HepG2 (cell line): Measurements from ENCODE around the gene CYP27B1. TPM values are rescaled to one million over a fixed set of nuclear protein-coding genes. Genes with fewer than 3 reads are reported as not detected.

ENCODE experiments used
- ATAC-seq: fragments of 200-7000 bp; cut with Tn5 transposase; 3 replicates; pipeline ENCODE4 v1.9.1; 2020; ENCODE audit warnings: mild to moderate bottlenecking, moderate library complexity
- BruUV-seq: library from RNA; stranded (reverse); fragments of 400-500 nt; replicated peaks from 2 replicates; lab custom pipeline; 2021; lab: Mats Ljungman, UMichigan
- CTCF ChIA-PET: fragments of 300-600 bp; formaldehyde crosslinking; extraction: SDS; loops from one replicate; lab custom pipeline; 2021; ENCODE audit warnings: low total read pairs, inconsistent platforms, low intra/inter-chr PET ratio; lab: Yijun Ruan, JAX
- POLR2A ChIA-PET: fragments of 350-600 bp; sonication (Branson Sonifier 250); formaldehyde crosslinking; loops from one replicate; lab custom pipeline; 2020; ENCODE audit warnings: antibody characterized with exemption, inconsistent platforms; lab: Yijun Ruan, JAX
- DNase-seq: peaks from one replicate; pipeline ENCODE4 v3.0.0-alpha.2; 2015; ENCODE audit warnings: low spot score
- FAIRE-seq: peaks from 3 replicates; lab custom pipeline; 2011; peaks lifted over from hg19 to GRCh38; lab: Jason Lieb, UNC
- H2AFZ ChIP-seq: one replicate; pipeline ENCODE4 v1.6.1; 2011; ENCODE audit warnings: low read length, inconsistent platforms
- H3K27ac ChIP-seq: fragments of 300-600 bp; 3 replicates; pipeline ENCODE4 v1.8.0; 2011; ENCODE audit warnings: mixed run types, mild to moderate bottlenecking, mixed read lengths, low read length, inconsistent platforms; ENCODE audit not compliant: insufficient read depth; ENCODE audit errors: extremely low read length
- H3K27me3 ChIP-seq, 2 experiments: fragments of 200-600 bp in 1 of 2; 2 replicates in 1 of 2; 3 replicates in 1 of 2; pipeline versions ENCODE4 v1.6.0 to v1.8.0; 2011; ENCODE audit warnings: low read length in 2 of 2, mild to moderate bottlenecking in 2 of 2, moderate library complexity in 2 of 2, inconsistent platforms in 1 of 2; ENCODE audit not compliant: insufficient read depth in 2 of 2, control insufficient read depth in 1 of 2
- H3K36me3 ChIP-seq, 2 experiments: fragments of 200-600 bp in 1 of 2; replicated peaks in 1 of 2; 2 replicates in 1 of 2; 3 replicates in 1 of 2; pipeline versions ENCODE4 v1.5.1 to v1.8.0; 2011; ENCODE audit warnings: low read length in 2 of 2, inconsistent platforms in 1 of 2; ENCODE audit not compliant: insufficient read depth in 2 of 2, control insufficient read depth in 1 of 2
- H3K4me1 ChIP-seq: 2 replicates; pipeline ENCODE4 v1.5.1; 2012; ENCODE audit warnings: low read length, inconsistent platforms; ENCODE audit not compliant: insufficient read depth
- H3K4me2 ChIP-seq: 2 replicates; pipeline ENCODE4 v1.6.0; 2011; ENCODE audit warnings: low read depth, low read length, inconsistent platforms
- H3K4me3 ChIP-seq, 3 experiments: fragments of 200-600 bp in 1 of 3; sonication (generic), shearing (Covaris generic) in 1 of 3; replicated peaks in 1 of 3; 2 replicates each; pipeline ENCODE4 v1.5.1; 2011 to 2016; ENCODE audit warnings: low read length in 3 of 3, inconsistent platforms in 2 of 3, low read depth in 2 of 3, mild to moderate bottlenecking in 2 of 3, control low read depth in 1 of 3, mixed read lengths in 1 of 3; ENCODE audit not compliant: insufficient read depth in 1 of 3
- H3K79me2 ChIP-seq: one replicate; pipeline ENCODE4 v1.6.1; 2011; ENCODE audit warnings: low read length, inconsistent platforms; ENCODE audit not compliant: insufficient read depth
- H3K9ac ChIP-seq: 2 replicates; pipeline ENCODE4 v1.6.0; 2011; ENCODE audit warnings: mild to moderate bottlenecking, low read depth, low read length, inconsistent platforms; ENCODE audit not compliant: insufficient read depth
- H3K9me3 ChIP-seq: 2 replicates; pipeline ENCODE4 v1.5.1; 2012; ENCODE audit warnings: mild to moderate bottlenecking, low read length
- H4K20me1 ChIP-seq: 2 replicates; pipeline ENCODE4 v1.6.0; 2011; ENCODE audit warnings: inconsistent platforms, mild to moderate bottlenecking, low read length, moderate library complexity; ENCODE audit not compliant: insufficient read depth
- HCFC1 ChIP-seq: fragments of 150-350 bp; IDR thresholded peaks from 2 replicates; pipeline ENCODE4 v1.6.1; 2014; ENCODE audit warnings: low read depth, low read length
- KDM4B ChIP-seq: sonication (generic); formaldehyde crosslinking; IDR thresholded peaks from 2 replicates; pipeline ENCODE4 v1.4.0; 2020; ENCODE audit warnings: missing genetic modification reagents
- NFIC ChIP-seq: IDR thresholded peaks from 2 replicates; pipeline ENCODE4 v1.6.1; 2012; ENCODE audit warnings: mild to moderate bottlenecking, low read length, inconsistent platforms
- POLR2G ChIP-seq: fragments of 200-400 bp; formaldehyde crosslinking; IDR thresholded peaks from 2 replicates; pipeline ENCODE4 v1.6.1; 2018; ENCODE audit warnings: mild to moderate bottlenecking, low read depth, low read length, moderate library complexity
- PRMT3 ChIP-seq: sonication (generic); formaldehyde crosslinking; IDR thresholded peaks from 2 replicates; pipeline ENCODE4 v1.8.1; 2022; ENCODE audit warnings: low read depth, mild to moderate bottlenecking, moderate library complexity, missing genetic modification reagents, borderline replicate concordance
- RBAK ChIP-seq: sonication (generic); formaldehyde crosslinking; IDR thresholded peaks from 2 replicates; pipeline ENCODE4 v1.5.1; 2020; ENCODE audit warnings: mild to moderate bottlenecking, missing genetic modification reagents
- SIN3A ChIP-seq: IDR thresholded peaks from 2 replicates; pipeline ENCODE4 v1.6.1; 2011; ENCODE audit warnings: low read depth, mild to moderate bottlenecking, control low read depth, low read length, borderline replicate concordance
- YY1 ChIP-seq: IDR thresholded peaks from 2 replicates; pipeline ENCODE4 v1.6.1; 2011; ENCODE audit warnings: low read length, low read depth, moderate library complexity, mild to moderate bottlenecking; ENCODE audit not compliant: insufficient read depth, insufficient replicate concordance
- ZFP36L1 ChIP-seq: sonication (generic); formaldehyde crosslinking; IDR thresholded peaks from 2 replicates; pipeline ENCODE4 v1.8.0; 2022; ENCODE audit warnings: mild to moderate bottlenecking, missing genetic modification reagents, moderate library complexity
- ZKSCAN5 ChIP-seq: sonication (generic); formaldehyde crosslinking; IDR thresholded peaks from 2 replicates; pipeline ENCODE4 v1.5.1; 2020; ENCODE audit warnings: mild to moderate bottlenecking, missing genetic modification reagents
- ZNF558 ChIP-seq: sonication (generic); formaldehyde crosslinking; IDR thresholded peaks from 2 replicates; pipeline ENCODE4 v1.9.0; 2022; ENCODE audit warnings: mild to moderate bottlenecking, missing genetic modification reagents, borderline replicate concordance
- WGBS: methylation state at CpG from one replicate; pipeline ENCODE4 v1.1.6; 2017; ENCODE audit warnings: low lambda C conversion rate; 5-methylcytosine and 5-hydroxymethylcytosine counted together
- in situ Hi-C: cut with HindIII; loops from 2 replicates; pipeline ENCODE4 v1.10.0; 2017; ENCODE audit warnings: low pct_unique_long_range_greater_than_20kb; ENCODE audit not compliant: extremely low pct_ligation_motif_present
- intact Hi-C: fragments of 100-400 bp; cut with micrococcal nuclease; formaldehyde crosslinking; loops from one replicate; pipeline ENCODE4 v1.10.0; 2022; ENCODE audit not compliant: unreplicated experiment
- polyA plus RNA-seq, 8 experiments: library from polyadenylated mRNA; depleted of rRNA in 3 of 8; stranded (reverse) in 7 of 8; unstranded in 1 of 8; fragments of >200 nt; fragmentation: Illumina TruSeq in 4 of 8; extraction: Trizol in 4 of 8; gene quantifications; 2 replicates each; pipeline versions ENCODE4 v1.2.1 to v1.2.3, GENCODE V29; 2011 to 2016; ENCODE audit warnings: low read depth in 4 of 8, missing spikeins in 1 of 8, mixed read lengths in 1 of 8; ENCODE audit not compliant: insufficient read depth in 1 of 8
- total RNA-seq, 5 experiments: library from RNA; depleted of rRNA; stranded (reverse); fragments of >200 nt; fragmentation: Illumina TruSeq; extraction: Trizol; gene quantifications; 2 replicates each; pipeline ENCODE4 v1.2.3, GENCODE V29; 2016; ENCODE audit warnings: low read depth in 1 of 5
- TF ChIP-seq, protein P1 (sequence below): sonication (generic); formaldehyde crosslinking; IDR thresholded peaks from 2 replicates; pipeline ENCODE4 v1.4.0; 2020; ENCODE audit warnings: mild to moderate bottlenecking, low read depth, missing genetic modification reagents
- TF ChIP-seq, protein P2 (sequence below): IDR thresholded peaks from 2 replicates; pipeline ENCODE4 v1.6.1; 2016; ENCODE audit warnings: missing biosample characterization, missing genetic modification reagents, low read depth
- TF ChIP-seq, protein P3 (sequence below): sonication (generic); formaldehyde crosslinking; IDR thresholded peaks from 2 replicates; pipeline ENCODE4 v1.4.0; 2020; ENCODE audit warnings: mild to moderate bottlenecking, missing genetic modification reagents

CYP27B1 gene
- total and polyA plus RNA-seq, 2 of the 13 experiments (the other 11 are each of a cell fraction or from before 2014, with no cell fraction given): 2.3 to 3.0 TPM

DNA sequence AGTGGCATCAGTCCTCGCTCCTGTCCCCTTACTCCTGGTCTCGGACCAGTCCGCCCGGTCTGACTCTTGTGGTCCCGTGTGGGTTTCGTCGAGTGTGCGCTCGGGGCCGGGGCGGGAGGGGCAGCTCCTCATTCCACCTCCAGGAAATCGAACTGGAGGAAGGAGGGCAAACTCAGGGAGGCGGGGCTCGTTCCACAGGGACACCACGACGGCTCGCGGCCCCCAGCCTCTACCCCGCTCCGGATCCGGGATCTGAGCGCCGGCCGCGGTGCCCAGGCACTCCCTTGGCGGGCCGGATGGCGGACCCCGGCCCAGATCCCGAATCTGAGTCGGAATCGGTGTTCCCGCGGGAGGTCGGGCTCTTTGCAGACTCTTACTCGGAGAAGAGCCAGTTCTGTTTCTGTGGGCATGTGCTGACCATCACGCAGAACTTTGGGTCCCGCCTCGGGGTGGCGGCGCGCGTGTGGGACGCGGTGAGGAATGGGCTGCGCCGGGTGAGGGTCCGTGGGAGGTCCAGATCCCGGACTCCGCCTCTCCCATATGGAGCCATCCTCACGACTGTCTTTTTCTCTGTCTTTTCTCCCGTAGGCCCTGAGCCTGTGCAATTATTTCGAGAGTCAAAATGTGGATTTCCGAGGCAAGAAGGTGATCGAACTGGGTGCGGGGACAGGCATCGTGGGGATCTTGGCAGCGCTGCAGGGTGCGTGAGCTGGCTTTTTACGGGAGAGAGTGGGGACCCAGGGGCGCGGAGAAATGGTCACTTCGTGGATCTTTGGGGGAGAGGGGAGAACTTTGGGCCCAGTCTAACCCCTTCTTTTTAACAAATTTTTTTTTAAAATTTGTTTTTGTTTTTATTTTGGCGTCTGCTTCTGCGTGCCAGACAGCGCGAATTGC lies 5.8 kb upstream of the CYP27B1 start, which contains the start of gene EEF1AKMT3:
Gene EEF1AKMT3, plus strand, starts transcription at position 186 of the 894 bp plus-strand sequence. Its CDS starts 111 bp downstream, at position 297.
- Histone ChIP-seq H4K20me1 (no peaks in the 10 kb centered on the region), H3K4me3 (peak within 1 kb of the TSS; percentile 77 to 89 (median 78)), H3K36me3 (peaks cover 18% of the 10 kb centered on the region in 2 experiments), H3K4me1 (peaks cover 23% of the 10 kb centered on the region), H3K27me3 (no peaks in the 10 kb centered on the region; a peak in 1 of 5 replicates), H3K27ac (peak within 1 kb of the TSS; percentile 97), H3K9ac (peak within 1 kb of the TSS; percentile 94), H3K9me3 (no peaks in the 10 kb centered on the region), H3K4me2 (peak within 1 kb of the TSS; percentile 96), H3K79me2 (peaks cover 17% of the 10 kb centered on the region), H2AFZ (peak within 1 kb of the TSS; percentile 62)
- FAIRE-seq (no peak), ATAC-seq (peak; percentile 63), DNase-seq (peak; percentile 35)
- ChIA-PET CTCF (no interaction called here), POLR2A (interaction anchor here (0.6 to 1.8 kb wide), 24 partner anchors 9 to 1082 kb away, joined by 3 to 15 read pairs (median 4); partner anchors contain the start of genes ARHGEF25, ATP23, CDK4 and CTDSP2)
- in situ Hi-C loops: no loop called here
- 10% methylated on average over 31 of the region's 67 CpGs for WGBS
- intact Hi-C loops: loop anchor here (1.0 to 5.0 kb wide), 2 partner anchors 10 to 70 kb away; partner anchors contain the start of gene TSFM
- BruUV-seq: TSS peak; percentile 66
- no peak for TF ChIP-seq SIN3A
- TF ChIP-seq ZFP36L1: no peak
- no peak for TF ChIP-seq HCFC1
- 0 out of 2 replicates have a peak, but pooled peaks have one; percentile 37 for TF ChIP-seq RBAK (CRISPR knock-in tag)
- TF ChIP-seq YY1: peak; percentile 25
- 0 out of 2 replicates have a peak, but pooled peaks have one; percentile 18 for TF ChIP-seq ZKSCAN5 (CRISPR knock-in tag)
- TF ChIP-seq, protein P1, sequence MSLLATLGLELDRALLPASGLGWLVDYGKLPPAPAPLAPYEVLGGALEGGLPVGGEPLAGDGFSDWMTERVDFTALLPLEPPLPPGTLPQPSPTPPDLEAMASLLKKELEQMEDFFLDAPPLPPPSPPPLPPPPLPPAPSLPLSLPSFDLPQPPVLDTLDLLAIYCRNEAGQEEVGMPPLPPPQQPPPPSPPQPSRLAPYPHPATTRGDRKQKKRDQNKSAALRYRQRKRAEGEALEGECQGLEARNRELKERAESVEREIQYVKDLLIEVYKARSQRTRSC (CRISPR knock-in tag): no peak
- no peak for TF ChIP-seq KDM4B (CRISPR knock-in tag)
- no peak for TF ChIP-seq PRMT3
- peak; percentile 41; the same call in 1 of the 2 replicates for TF ChIP-seq ZNF558 (CRISPR knock-in tag)
- TF ChIP-seq, protein P2, sequence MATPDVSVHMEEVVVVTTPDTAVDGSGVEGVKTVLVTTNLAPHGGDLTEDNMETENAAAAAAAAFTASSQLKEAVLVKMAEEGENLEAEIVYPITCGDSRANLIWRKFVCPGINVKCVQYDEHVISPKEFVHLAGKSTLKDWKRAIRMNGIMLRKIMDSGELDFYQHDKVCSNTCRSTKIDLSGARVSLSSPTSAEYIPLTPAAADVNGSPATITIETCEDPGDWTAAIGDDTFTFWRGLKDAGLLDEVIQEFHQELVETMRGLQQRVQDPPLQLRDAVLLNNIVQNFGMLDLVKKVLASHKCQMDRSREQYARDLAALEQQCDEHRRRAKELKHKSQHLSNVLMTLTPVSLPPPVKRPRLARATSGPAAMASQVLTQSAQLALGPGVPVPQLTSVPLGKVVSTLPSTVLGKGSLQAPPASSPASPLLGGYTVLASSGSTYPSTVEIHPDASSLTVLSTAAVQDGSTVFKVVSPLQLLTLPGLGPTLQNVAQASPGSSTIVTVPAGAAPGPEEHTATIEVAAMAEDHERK (CRISPR knock-in tag): no peak
- no peak for TF ChIP-seq NFIC
- TF ChIP-seq, protein P3, sequence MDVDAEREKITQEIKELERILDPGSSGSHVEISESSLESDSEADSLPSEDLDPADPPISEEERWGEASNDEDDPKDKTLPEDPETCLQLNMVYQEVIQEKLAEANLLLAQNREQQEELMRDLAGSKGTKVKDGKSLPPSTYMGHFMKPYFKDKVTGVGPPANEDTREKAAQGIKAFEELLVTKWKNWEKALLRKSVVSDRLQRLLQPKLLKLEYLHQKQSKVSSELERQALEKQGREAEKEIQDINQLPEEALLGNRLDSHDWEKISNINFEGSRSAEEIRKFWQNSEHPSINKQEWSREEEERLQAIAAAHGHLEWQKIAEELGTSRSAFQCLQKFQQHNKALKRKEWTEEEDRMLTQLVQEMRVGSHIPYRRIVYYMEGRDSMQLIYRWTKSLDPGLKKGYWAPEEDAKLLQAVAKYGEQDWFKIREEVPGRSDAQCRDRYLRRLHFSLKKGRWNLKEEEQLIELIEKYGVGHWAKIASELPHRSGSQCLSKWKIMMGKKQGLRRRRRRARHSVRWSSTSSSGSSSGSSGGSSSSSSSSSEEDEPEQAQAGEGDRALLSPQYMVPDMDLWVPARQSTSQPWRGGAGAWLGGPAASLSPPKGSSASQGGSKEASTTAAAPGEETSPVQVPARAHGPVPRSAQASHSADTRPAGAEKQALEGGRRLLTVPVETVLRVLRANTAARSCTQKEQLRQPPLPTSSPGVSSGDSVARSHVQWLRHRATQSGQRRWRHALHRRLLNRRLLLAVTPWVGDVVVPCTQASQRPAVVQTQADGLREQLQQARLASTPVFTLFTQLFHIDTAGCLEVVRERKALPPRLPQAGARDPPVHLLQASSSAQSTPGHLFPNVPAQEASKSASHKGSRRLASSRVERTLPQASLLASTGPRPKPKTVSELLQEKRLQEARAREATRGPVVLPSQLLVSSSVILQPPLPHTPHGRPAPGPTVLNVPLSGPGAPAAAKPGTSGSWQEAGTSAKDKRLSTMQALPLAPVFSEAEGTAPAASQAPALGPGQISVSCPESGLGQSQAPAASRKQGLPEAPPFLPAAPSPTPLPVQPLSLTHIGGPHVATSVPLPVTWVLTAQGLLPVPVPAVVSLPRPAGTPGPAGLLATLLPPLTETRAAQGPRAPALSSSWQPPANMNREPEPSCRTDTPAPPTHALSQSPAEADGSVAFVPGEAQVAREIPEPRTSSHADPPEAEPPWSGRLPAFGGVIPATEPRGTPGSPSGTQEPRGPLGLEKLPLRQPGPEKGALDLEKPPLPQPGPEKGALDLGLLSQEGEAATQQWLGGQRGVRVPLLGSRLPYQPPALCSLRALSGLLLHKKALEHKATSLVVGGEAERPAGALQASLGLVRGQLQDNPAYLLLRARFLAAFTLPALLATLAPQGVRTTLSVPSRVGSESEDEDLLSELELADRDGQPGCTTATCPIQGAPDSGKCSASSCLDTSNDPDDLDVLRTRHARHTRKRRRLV (CRISPR knock-in tag): 0 out of 2 replicates have a peak, but pooled peaks have one; percentile 23
- TF ChIP-seq POLR2G: no peak; the same call in 1 of the 2 replicates
